NCI-H128 (cell line): ENCODE data around the gene MARF1.
"Not testable (repeated sequence)": the region's sequence is repeated elsewhere in the genome, so short reads cannot be mapped to it uniquely, and the experiment has no call there.

Experiments
- DNase-seq: peaks from one replicate; lab custom pipeline; 2025; ENCODE audit not compliant: unreplicated experiment; lab: John Stamatoyannopoulos, UW

The MARF1 gene

GRCh38 chr16:15621889-15622288, 21.1 kb downstream of the MARF1 start:
- no peak for DNase-seq

GRCh38 chr16:15621456-15621855, 21.5 kb downstream of the MARF1 start:
- DNase-seq = no peak

GRCh38 chr16:15620611-15621195, 22.3 kb downstream of the MARF1 start:
- DNase-seq = no peak

GRCh38 chr16:15618392-15618791, 24.6 kb downstream of the MARF1 start:
- no peak for DNase-seq

GRCh38 chr16:15617901-15618300, 25.1 kb downstream of the MARF1 start:
- no peak for DNase-seq

GRCh38 chr16:15616475-15617165, 26.3 kb downstream of the MARF1 start:
- DNase-seq = no peak

GRCh38 chr16:15616012-15616411, 26.9 kb downstream of the MARF1 start:
- DNase-seq = no peak

GRCh38 chr16:15613676-15614075, 29.3 kb downstream of the MARF1 start:
- DNase-seq = no peak

GRCh38 chr16:15611610-15612009, 31.3 kb downstream of the MARF1 start:
- no peak for DNase-seq

GRCh38 chr16:15610369-15610871, 32.5 kb downstream of the MARF1 start:
- no peak for DNase-seq

GRCh38 chr16:15609286-15609649, 33.7 kb downstream of the MARF1 start:
- no peak for DNase-seq

- no peak for DNase-seq
These were observed 34.3 kb downstream of the MARF1 start for GRCh38 chr16:15608398-15609285.

- DNase-seq = no peak
These were observed 35.1 kb downstream of the MARF1 start for GRCh38 chr16:15607700-15608396.

- not testable (repeated sequence) for DNase-seq
These were observed 35.7 kb downstream of the MARF1 start for GRCh38 chr16:15607221-15607699.

GRCh38 chr16:15606518-15607220, 36.3 kb downstream of the MARF1 start:
- DNase-seq = no peak

GRCh38 chr16:15605839-15606517, 37.0 kb downstream of the MARF1 start:
- DNase-seq = no peak

GRCh38 chr16:15604460-15605440, 38.2 kb downstream of the MARF1 start:
- DNase-seq = no peak

- DNase-seq = no peak
These were observed 40.5 kb downstream of the MARF1 start for GRCh38 chr16:15602285-15603044.
